GM13977 (cell line): ENCODE results near the gene GLUD1.
"Not testable (repeated sequence)": the region's sequence is repeated elsewhere in the genome, so short reads cannot be mapped to it uniquely, and the experiment has no call there.

ENCODE experiments used
- DNase-seq: peaks from one replicate; pipeline ENCODE4 v3.0.0; 2012; ENCODE audit warnings: low spot score
- CTCF ChIP-seq: IDR thresholded peaks from 2 replicates; pipeline ENCODE4 v1.5.1; 2012; ENCODE audit warnings: mild to moderate bottlenecking, control low read depth; ENCODE audit not compliant: insufficient read depth; ENCODE audit errors: extremely low read depth, missing control alignments
- in situ Hi-C: fragments of 300-500 bp; cut with MboI; formaldehyde crosslinking; loops from one replicate; pipeline ENCODE4 v1.12.0; 2022; ENCODE audit warnings: low sequenced_read_pairs, low pct_unique_long_range_greater_than_20kb, mixed read lengths, inconsistent platforms; ENCODE audit not compliant: unreplicated experiment

GLUD1 gene

GRCh38 chr10:87092376-87092860 lies 2.2 kb downstream of the GLUD1 start:
- no peak for DNase-seq
- no peak for TF ChIP-seq CTCF
- in situ Hi-C loops: no loop called here

GRCh38 chr10:87090779-87091178 lies 3.9 kb downstream of the GLUD1 start:
- in situ Hi-C loops: no loop called here

GRCh38 chr10:87089746-87090145 lies 4.9 kb downstream of the GLUD1 start:
- no peak for DNase-seq
- in situ Hi-C loops: no loop called here
- TF ChIP-seq CTCF: no peak

More at GRCh38 chr10:87090779-87091178, 3.9 kb downstream of the GLUD1 start:
- DNase-seq: no peak
- TF ChIP-seq CTCF: no peak

- no peak for TF ChIP-seq CTCF
- DNase-seq: no peak
These were observed 9.1 kb downstream of the GLUD1 start for GRCh38 chr10:87085537-87085936.

GRCh38 chr10:87084291-87084782 lies 10.3 kb downstream of the GLUD1 start:
- DNase-seq, in situ Hi-C loops: not testable (repeated sequence)

More at GRCh38 chr10:87085537-87085936, 9.1 kb downstream of the GLUD1 start:
- in situ Hi-C loops: no loop called here

GRCh38 chr10:87083576-87084290 lies 10.9 kb downstream of the GLUD1 start:
- in situ Hi-C loops, DNase-seq: not testable (repeated sequence)

GRCh38 chr10:87082219-87082618 lies 12.4 kb downstream of the GLUD1 start:
- DNase-seq, in situ Hi-C loops: not testable (repeated sequence)

- in situ Hi-C loops, DNase-seq: not testable (repeated sequence)
These were observed 13.1 kb downstream of the GLUD1 start for GRCh38 chr10:87081574-87081973.

- DNase-seq, in situ Hi-C loops: not testable (repeated sequence)
These were observed 14.0 kb downstream of the GLUD1 start for GRCh38 chr10:87080621-87081020.
